HCEC 1CT (cell line): ENCODE data around the gene FIG4.
A peak's percentile ranks its signal among the peaks of the same experiment; 100 is the strongest.
"Not testable (repeated sequence)": the region's sequence is repeated elsewhere in the genome, so short reads cannot be mapped to it uniquely, and the experiment has no call there.

ENCODE experiments used
- DNase-seq: peaks from one replicate; pipeline ENCODE4 v3.0.0-alpha.2; 2017

Gene FIG4

GRCh38 chr6:109705258-109705657 lies 14.2 kb downstream of the FIG4 start:
- DNase-seq, result peak; percentile 83

DNA sequence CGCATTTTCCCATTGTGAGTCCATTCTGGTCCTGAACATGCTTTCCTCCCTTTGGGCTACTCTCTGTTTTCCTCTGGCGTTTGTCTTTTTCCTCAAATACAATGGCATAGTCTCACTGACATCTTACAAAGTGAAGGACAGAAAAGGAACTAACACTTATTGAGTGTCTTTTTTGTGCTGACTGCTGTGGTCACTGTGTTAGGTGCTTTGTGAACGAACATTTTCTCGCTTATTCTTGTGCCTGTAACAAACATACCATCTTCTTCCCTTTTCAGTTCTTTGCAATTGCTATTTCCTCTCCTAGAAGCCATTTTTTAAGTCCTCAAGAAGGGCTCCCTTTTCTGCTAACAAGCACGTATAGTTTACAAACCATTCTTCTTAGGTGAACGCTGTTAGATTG lies 15.4 kb downstream of the FIG4 start:
- DNase-seq, result no peak

GRCh38 chr6:109708099-109708498 lies 17.0 kb downstream of the FIG4 start:
- not testable (repeated sequence) for DNase-seq

DNA sequence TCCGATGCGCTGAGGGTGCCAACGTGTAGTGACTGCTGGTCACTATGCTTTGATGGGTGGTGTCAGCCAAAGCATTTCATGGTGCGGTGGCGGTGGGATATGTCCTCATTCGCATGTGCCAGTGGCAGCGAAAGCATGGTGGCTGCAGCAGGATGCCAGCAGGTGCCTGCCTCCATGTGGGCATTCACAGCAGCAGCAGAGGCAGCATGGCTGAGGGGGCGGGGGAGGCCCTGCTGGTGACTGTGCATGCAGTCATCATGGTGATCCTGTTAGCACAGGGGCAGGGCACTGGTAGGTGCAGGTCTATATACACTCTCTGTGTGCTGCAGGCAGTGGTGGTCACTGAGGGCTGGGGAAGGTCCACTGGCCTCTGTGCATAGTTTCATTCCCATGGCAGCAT lies 22.0 kb downstream of the FIG4 start:
- DNase-seq, result no peak

DNA sequence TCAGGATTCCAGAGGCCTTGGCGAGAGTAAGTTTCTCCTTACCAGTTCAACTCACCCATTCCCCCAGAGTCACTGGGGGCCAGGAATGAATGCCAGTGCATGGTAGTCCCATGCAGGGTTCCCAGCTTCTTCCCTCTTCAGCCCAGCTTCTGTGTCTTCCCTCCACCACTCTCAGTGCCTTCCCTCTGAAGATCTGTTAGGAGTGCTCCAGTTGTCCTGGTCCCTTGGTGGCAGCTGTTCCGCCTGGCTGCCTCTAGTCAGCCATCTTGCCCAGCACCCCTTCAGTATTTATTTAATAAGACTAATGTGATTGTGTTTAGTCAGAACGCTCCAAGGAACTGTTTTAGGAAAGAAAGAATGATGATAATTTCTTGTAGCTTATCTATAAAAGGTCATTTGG lies 23.1 kb downstream of the FIG4 start:
- no peak for DNase-seq

- DNase-seq, result no peak
Observed at GRCh38 chr6:109714611-109715010, 23.5 kb downstream of the FIG4 start.

GRCh38 chr6:109715616-109716015 lies 24.5 kb downstream of the FIG4 start:
- no peak for DNase-seq

- no peak for DNase-seq
Observed at GRCh38 chr6:109717971-109718370, 26.9 kb downstream of the FIG4 start.

DNA sequence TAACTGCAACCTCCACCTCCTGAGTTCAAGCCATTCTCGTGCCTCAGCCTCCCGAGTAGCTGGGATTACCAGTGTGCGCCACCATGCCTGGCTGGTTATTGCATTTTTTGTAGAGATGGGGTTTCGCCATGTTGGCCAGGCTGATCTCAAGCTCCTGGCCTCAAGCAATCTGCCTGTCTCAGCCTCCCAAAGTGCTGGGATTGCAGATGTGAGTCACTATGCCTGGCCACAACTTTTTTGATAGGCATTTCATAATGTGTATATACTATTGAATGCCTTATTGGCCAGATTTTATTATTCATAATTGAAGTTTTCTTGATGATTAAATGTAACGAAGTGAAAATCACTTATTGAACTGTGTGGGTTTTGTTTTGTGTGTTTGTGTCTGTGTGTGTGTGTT lies 27.9 kb downstream of the FIG4 start:
- no peak for DNase-seq

GRCh38 chr6:109720311-109720710 lies 29.2 kb downstream of the FIG4 start:
- DNase-seq, result no peak

GRCh38 chr6:109722011-109722410 lies 30.9 kb downstream of the FIG4 start:
- no peak for DNase-seq

- DNase-seq, result no peak
Observed at GRCh38 chr6:109722564-109723254, 31.6 kb downstream of the FIG4 start.

DNA sequence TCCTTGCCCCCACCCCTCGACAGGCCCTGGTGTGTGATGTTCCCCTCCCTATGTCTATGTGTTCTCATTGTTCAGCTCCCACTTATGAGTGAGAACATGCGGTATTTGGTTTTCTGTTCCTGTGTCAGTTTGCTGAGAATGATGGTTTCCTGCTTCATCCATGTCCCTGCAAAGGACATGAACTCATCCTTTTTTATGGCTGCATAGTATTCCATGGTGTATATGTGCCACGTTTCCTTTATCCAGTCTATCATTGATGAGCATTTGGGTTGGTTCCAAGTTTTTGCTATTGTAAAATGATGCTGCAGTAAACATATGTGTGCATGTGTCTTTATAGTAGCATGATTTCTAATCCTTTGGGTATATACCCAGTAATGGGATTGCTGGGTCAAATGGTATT lies 34.2 kb downstream of the FIG4 start:
- not testable (repeated sequence) for DNase-seq

DNA sequence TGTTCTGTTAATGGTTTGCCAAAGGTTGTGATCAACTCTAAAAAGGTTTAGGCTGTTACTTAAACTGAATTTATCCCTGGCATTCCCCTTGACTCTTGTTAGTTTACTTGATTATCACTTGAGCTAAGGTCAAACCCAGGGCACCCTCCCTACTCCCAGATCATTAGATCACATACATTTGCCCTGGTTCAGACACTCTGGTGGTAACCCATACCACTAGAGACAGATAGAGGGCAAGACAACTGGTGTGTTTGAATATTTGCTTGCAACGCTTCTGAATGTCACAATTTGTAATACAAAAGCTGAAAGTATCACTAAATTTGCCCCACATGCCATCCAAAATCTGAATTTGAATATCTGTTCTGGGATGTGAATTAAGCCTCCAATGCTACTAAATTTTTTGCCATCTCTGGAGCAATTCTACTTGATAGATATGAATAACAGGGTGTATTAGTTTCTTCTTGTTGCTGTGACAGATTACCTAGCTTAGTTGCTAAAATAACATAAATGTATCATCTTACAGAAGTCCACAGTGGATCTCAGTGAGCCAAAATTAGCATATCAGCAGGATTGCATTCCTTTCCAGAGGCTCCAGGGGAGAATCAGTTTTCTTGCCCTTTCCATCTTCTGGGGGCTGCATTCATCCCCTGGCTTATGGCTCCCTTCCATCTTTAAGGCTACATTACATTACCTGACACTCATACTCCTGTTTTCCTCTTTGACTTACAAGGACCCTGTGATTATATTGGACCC lies 45.4 kb downstream of the FIG4 start:
- no peak for DNase-seq

DNA sequence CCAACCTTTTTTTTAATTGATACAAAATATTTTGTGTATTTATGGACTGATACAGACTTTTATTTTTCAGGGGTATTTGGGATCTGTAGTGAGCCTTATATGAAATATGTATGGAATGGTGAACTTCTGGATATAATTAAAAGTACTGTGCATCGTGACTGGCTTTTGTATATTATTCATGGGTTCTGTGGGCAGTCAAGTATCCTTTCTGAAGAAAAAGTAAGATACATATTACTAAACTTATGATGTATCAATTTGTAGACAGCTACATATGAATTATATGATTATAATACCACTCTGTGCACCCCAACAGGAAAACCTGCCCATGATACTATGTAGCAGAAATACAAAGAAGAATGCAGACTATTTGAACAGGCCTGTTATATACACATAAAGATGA lies 47.2 kb downstream of the FIG4 start:
- peak; percentile 40 for DNase-seq

GRCh38 chr6:109738667-109739066 lies 47.6 kb downstream of the FIG4 start:
- no peak for DNase-seq

- DNase-seq, result no peak
Observed at GRCh38 chr6:109739686-109740085, 48.6 kb downstream of the FIG4 start.

- no peak for DNase-seq
Observed at GRCh38 chr6:109740787-109741186, 49.7 kb downstream of the FIG4 start.

GRCh38 chr6:109743739-109744138 lies 52.6 kb downstream of the FIG4 start:
- peak; percentile 84 for DNase-seq

DNA sequence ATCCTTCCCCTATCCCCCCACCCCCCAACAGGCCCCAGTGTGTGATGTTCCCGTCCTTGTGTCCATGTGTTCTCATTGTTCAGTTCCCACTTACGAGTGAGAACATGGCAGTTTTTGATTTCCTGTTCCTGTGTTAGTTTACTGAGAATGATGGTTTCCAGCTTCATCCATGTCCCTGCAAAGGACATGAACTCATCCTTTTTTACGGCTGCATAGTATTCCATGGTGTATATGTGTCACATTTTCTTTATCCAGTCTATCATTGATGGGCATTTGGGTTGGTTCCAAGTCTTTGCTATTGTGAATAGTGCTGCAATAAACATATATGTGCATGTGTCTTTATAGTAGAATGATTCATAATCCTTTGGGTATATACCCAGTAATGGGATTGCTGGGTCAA lies 53.7 kb downstream of the FIG4 start:
- DNase-seq, result not testable (repeated sequence)

DNA sequence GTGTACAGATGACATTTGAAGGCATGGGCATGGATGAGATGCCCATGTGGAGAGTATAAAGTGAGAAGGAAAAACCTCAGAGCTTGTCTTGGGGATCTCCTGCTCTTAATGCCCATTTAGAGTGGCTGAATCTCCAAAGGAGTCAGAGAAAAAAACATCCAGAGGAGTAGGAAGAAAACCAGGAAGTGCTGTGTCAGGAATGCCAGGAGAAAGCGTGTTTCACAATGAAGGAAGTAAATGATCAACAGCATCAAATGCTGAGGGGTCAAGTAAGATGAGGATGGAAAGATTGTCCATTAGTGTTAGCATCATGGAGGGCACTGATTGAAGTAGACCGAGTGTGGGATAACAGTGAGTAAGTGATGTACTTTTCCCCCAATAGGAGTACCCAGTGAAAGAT lies 56.1 kb downstream of the FIG4 start:
- no peak for DNase-seq

DNA sequence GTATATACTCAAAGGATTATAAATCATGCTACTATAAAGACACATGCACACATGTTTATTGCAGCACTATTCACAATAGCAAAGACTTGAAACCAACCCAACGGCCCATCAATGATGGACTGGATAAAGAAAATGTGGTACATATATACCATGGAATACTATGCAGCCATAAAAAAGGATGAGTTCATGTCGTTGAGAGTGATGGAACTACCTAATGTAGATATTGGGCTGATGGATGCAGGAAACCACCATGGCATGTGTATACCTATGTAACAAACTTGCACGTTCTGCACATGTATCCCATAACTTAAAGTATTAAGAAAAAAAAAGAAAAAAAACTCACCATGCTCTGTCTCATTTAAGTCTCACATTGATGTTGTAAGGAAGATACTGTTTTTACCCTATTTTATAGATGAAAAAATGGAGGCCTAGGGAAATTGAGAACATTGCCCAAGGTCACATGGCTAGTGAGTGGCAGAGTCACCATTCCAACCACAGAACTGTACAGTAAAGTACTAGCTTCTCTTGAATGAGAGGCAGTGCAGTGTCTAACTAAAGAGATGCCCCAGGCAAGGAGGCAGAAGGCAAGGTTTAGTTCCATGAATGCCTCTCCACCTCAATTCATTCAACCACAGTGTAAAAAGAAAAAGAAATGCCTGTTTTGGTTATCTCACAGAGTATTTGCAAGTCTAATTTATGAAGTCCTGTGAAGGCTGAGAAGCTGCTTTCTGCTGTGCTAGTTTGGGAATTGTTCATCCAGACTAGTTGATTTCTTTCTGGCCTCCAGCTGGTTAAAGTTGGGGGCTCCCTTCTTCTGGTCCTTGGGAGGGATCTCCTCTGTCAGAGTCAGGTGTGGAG lies 68.2 kb downstream of the FIG4 start:
- DNase-seq, result no peak

DNA sequence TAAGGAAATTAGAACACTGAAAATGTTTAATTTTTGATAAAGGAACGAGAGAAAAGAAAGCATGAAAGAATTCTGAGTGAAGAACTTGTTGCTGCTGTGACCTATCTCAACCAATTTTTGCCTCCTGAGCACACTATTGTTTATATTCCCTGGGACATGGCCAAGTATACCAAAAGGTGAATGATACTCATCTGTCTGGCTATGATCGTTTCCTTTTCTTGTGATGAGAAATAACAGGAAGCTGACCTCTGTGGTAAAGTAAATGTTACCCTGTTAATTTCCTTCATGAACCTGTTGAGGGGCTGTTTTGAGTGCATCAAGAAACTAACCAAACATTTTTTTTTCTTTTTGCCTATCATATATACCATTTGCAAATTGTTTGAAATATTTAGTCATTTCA lies 69.1 kb downstream of the FIG4 start:
- peak; percentile 25 for DNase-seq

- no peak for DNase-seq
Observed at GRCh38 chr6:109762166-109762565, 71.1 kb downstream of the FIG4 start.
